HEK293 (cell line): Measurements from ENCODE around the gene THAP2.

Experiments used
- BCL6B ChIP-seq: fragments of 450-650 bp; formaldehyde crosslinking; IDR thresholded peaks from 2 replicates; pipeline ENCODE4 v1.5.1; 2017; ENCODE audit warnings: missing biosample characterization, missing genetic modification characterization
- CTCF ChIP-seq: fragments of 450-650 bp; formaldehyde crosslinking; IDR thresholded peaks from 2 replicates; pipeline ENCODE4 v1.5.1; 2016; ENCODE audit warnings: missing biosample characterization, missing genetic modification characterization
- EGR2 ChIP-seq: fragments of 450-650 bp; formaldehyde crosslinking; IDR thresholded peaks from 2 replicates; pipeline ENCODE4 v1.5.1; 2016; ENCODE audit warnings: low read depth, missing biosample characterization, missing genetic modification characterization
- FEZF1 ChIP-seq: fragments of 450-650 bp; formaldehyde crosslinking; IDR thresholded peaks from 2 replicates; pipeline ENCODE4 v1.5.1; 2016; ENCODE audit warnings: missing biosample characterization, missing genetic modification characterization
- HOXD13 ChIP-seq: sonication (generic); formaldehyde crosslinking; IDR thresholded peaks from 2 replicates; pipeline ENCODE4 v1.8.0; 2022; ENCODE audit warnings: missing genetic modification reagents, borderline replicate concordance
- KLF16 ChIP-seq: fragments of 450-650 bp; formaldehyde crosslinking; IDR thresholded peaks from 2 replicates; pipeline ENCODE4 v1.5.1; 2017; ENCODE audit warnings: missing biosample characterization, missing genetic modification characterization
- MZF1 ChIP-seq: fragments of 450-650 bp; formaldehyde crosslinking; IDR thresholded peaks from 2 replicates; pipeline ENCODE4 v1.5.1; 2017; ENCODE audit warnings: missing biosample characterization, missing genetic modification characterization, borderline replicate concordance
- PRDM1 ChIP-seq: fragments of 450-650 bp; formaldehyde crosslinking; IDR thresholded peaks from 2 replicates; pipeline ENCODE4; 2016; ENCODE audit warnings: missing biosample characterization, missing genetic modification characterization
- PRDM4 ChIP-seq: fragments of 450-650 bp; formaldehyde crosslinking; IDR thresholded peaks from 2 replicates; pipeline ENCODE4 v1.5.1; 2017; ENCODE audit warnings: missing biosample characterization, missing genetic modification characterization
- SALL2 ChIP-seq: fragments of 450-650 bp; formaldehyde crosslinking; IDR thresholded peaks from 2 replicates; pipeline ENCODE4 v1.5.0; 2017; ENCODE audit warnings: missing biosample characterization, mild to moderate bottlenecking, missing genetic modification characterization, borderline replicate concordance
- SETDB1 ChIP-seq: IDR thresholded peaks from one replicate; pipeline ENCODE4 v1.6.1; 2017; ENCODE audit warnings: mild to moderate bottlenecking, low read length, moderate library complexity, mixed read lengths; ENCODE audit not compliant: insufficient read length
- TCF7L2 ChIP-seq: IDR thresholded peaks from 2 replicates; pipeline ENCODE4 v1.6.1; 2011; ENCODE audit warnings: low read depth, mild to moderate bottlenecking, inconsistent platforms, low read length, moderate library complexity, borderline replicate concordance
- TRIM28 ChIP-seq: IDR thresholded peaks from 2 replicates; pipeline ENCODE4 v1.6.1; 2011; ENCODE audit warnings: low read length, control low read depth, borderline replicate concordance
- WT1 ChIP-seq: fragments of 450-650 bp; formaldehyde crosslinking; IDR thresholded peaks from 2 replicates; pipeline ENCODE4 v1.5.1; 2016; ENCODE audit warnings: missing biosample characterization, missing genetic modification characterization
- YY1 ChIP-seq: fragments of 450-650 bp; formaldehyde crosslinking; IDR thresholded peaks from 2 replicates; pipeline ENCODE4 v1.5.1; 2018; ENCODE audit warnings: missing biosample characterization, missing genetic modification characterization
- ZBTB7A ChIP-seq: fragments of 450-650 bp; formaldehyde crosslinking; IDR thresholded peaks from 2 replicates; pipeline ENCODE4 v1.5.1; 2016; ENCODE audit warnings: low read depth, missing biosample characterization, missing genetic modification characterization
- ZEB2 ChIP-seq: fragments of 450-650 bp; formaldehyde crosslinking; IDR thresholded peaks from 2 replicates; pipeline ENCODE4 v1.5.1; 2016; ENCODE audit warnings: missing biosample characterization, missing genetic modification characterization
- ZNF10 ChIP-seq: fragments of 450-650 bp; formaldehyde crosslinking; IDR thresholded peaks from 2 replicates; pipeline ENCODE4 v1.5.1; 2017; ENCODE audit warnings: missing biosample characterization, missing genetic modification characterization
- ZNF138 ChIP-seq: fragments of 450-650 bp; formaldehyde crosslinking; IDR thresholded peaks from 2 replicates; pipeline ENCODE4 v1.5.1; 2016; ENCODE audit warnings: missing biosample characterization, missing genetic modification characterization, borderline replicate concordance
- ZNF146 ChIP-seq: fragments of 450-650 bp; formaldehyde crosslinking; IDR thresholded peaks from 2 replicates; pipeline ENCODE4 v1.5.1; 2016; ENCODE audit warnings: missing biosample characterization, missing genetic modification characterization
- ZNF174 ChIP-seq: fragments of 450-650 bp; formaldehyde crosslinking; IDR thresholded peaks from 2 replicates; pipeline ENCODE4 v1.5.0; 2017; ENCODE audit warnings: missing biosample characterization, mild to moderate bottlenecking, missing genetic modification characterization
- ZNF202 ChIP-seq: fragments of 450-650 bp; formaldehyde crosslinking; IDR thresholded peaks from 2 replicates; pipeline ENCODE4 v1.5.1; 2016; ENCODE audit warnings: missing biosample characterization, missing genetic modification characterization, borderline replicate concordance
- ZNF223 ChIP-seq: fragments of 450-650 bp; formaldehyde crosslinking; IDR thresholded peaks from 2 replicates; pipeline ENCODE4 v1.5.1; 2016; ENCODE audit warnings: missing biosample characterization, missing genetic modification characterization
- ZNF23 ChIP-seq: fragments of 450-650 bp; formaldehyde crosslinking; IDR thresholded peaks from 2 replicates; pipeline ENCODE4 v1.5.1; 2016; ENCODE audit warnings: missing biosample characterization, missing genetic modification characterization, borderline replicate concordance
- ZNF274 ChIP-seq, 2 experiments: fragments of 200-500 bp in 1 of 2; fragments of 450-650 bp in 1 of 2; sonication (Bioruptor generic) in 1 of 2; formaldehyde crosslinking in 1 of 2; IDR thresholded peaks; 2 replicates each; pipeline versions ENCODE4 v1.5.1 to v1.6.1; 2014 to 2016; ENCODE audit warnings: borderline replicate concordance in 1 of 2, inconsistent platforms in 1 of 2, low read length in 1 of 2, missing biosample characterization in 1 of 2, missing genetic modification characterization in 1 of 2
- ZNF362 ChIP-seq: fragments of 450-650 bp; formaldehyde crosslinking; IDR thresholded peaks from 2 replicates; pipeline ENCODE4 v1.5.1; 2016; ENCODE audit warnings: missing biosample characterization, missing genetic modification characterization
- ZNF521 ChIP-seq: fragments of 450-650 bp; formaldehyde crosslinking; IDR thresholded peaks from 2 replicates; pipeline ENCODE4 v1.5.1; 2017; ENCODE audit warnings: missing biosample characterization, mild to moderate bottlenecking, missing genetic modification characterization
- ZNF529 ChIP-seq: fragments of 450-650 bp; formaldehyde crosslinking; IDR thresholded peaks from 2 replicates; pipeline ENCODE4 v1.5.1; 2017; ENCODE audit warnings: missing genetic modification characterization, missing biosample characterization; ENCODE audit not compliant: insufficient replicate concordance
- ZNF548 ChIP-seq: fragments of 450-650 bp; formaldehyde crosslinking; IDR thresholded peaks from 2 replicates; pipeline ENCODE4 v1.5.1; 2016; ENCODE audit warnings: missing biosample characterization, missing genetic modification characterization
- ZNF621 ChIP-seq: fragments of 450-650 bp; formaldehyde crosslinking; IDR thresholded peaks from 2 replicates; pipeline ENCODE4 v1.5.1; 2017; ENCODE audit warnings: missing biosample characterization, missing genetic modification characterization
- ZNF624 ChIP-seq: fragments of 450-650 bp; formaldehyde crosslinking; IDR thresholded peaks from 2 replicates; pipeline ENCODE4 v1.5.1; 2017; ENCODE audit warnings: missing biosample characterization, missing genetic modification characterization
- ZNF626 ChIP-seq: fragments of 450-650 bp; sonication (Bioruptor Pico); formaldehyde crosslinking; IDR thresholded peaks from 2 replicates; pipeline ENCODE4 v1.5.1; 2018; ENCODE audit warnings: missing biosample characterization, missing genetic modification characterization, inconsistent platforms
- ZNF768 ChIP-seq: fragments of 450-650 bp; formaldehyde crosslinking; IDR thresholded peaks from 2 replicates; pipeline ENCODE4 v1.5.1; 2018; ENCODE audit warnings: missing biosample characterization, mild to moderate bottlenecking, missing genetic modification characterization
- ZSCAN18 ChIP-seq: fragments of 450-650 bp; formaldehyde crosslinking; IDR thresholded peaks from 2 replicates; pipeline ENCODE4 v1.5.1; 2016; ENCODE audit warnings: missing biosample characterization, missing genetic modification characterization

Gene THAP2

GRCh38 chr12:71627438-71628002 is 36.6 kb upstream of the THAP2 start (continued):
- TF ChIP-seq ZNF548 (tag by site-specific recombination) = no peak
- TF ChIP-seq ZNF23 (tag by site-specific recombination) = no peak
- no peak for TF ChIP-seq CTCF
- no peak for TF ChIP-seq ZNF146
- TF ChIP-seq ZNF10 (tag by site-specific recombination) = no peak; the same call in 1 of the 2 replicates
- no peak for TF ChIP-seq ZNF274 (IDR thresholded peaks at IDR 0.05; ENCODE audit: low read length)
- no peak for TF ChIP-seq ZNF274 (tag by site-specific recombination; IDR thresholded peaks at IDR 0.05; ENCODE audit: borderline replicate concordance)
- TF ChIP-seq KLF16 (tag by site-specific recombination) = no peak
- TF ChIP-seq FEZF1 (tag by site-specific recombination) = peak; percentile 98
- no peak for TF ChIP-seq SALL2 (tag by site-specific recombination)
- peak; percentile 33; the same call in 1 of the 2 replicates for TF ChIP-seq MZF1 (tag by site-specific recombination)
- TF ChIP-seq ZNF624 (tag by site-specific recombination) = no peak
- no peak for TF ChIP-seq ZBTB7A (tag by site-specific recombination)
- TF ChIP-seq ZNF529 (tag by site-specific recombination) = no peak
- TF ChIP-seq TRIM28 = no peak
- TF ChIP-seq ZNF138 (tag by site-specific recombination) = no peak
- peak; percentile 90 for TF ChIP-seq ZEB2 (tag by site-specific recombination)
- TF ChIP-seq ZNF768 (tag by site-specific recombination) = no peak
- TF ChIP-seq PRDM4 (tag by site-specific recombination) = peak; percentile 78
- TF ChIP-seq ZSCAN18 (tag by site-specific recombination) = no peak
- no peak for TF ChIP-seq ZNF521 (tag by site-specific recombination)
- no peak for TF ChIP-seq TCF7L2
- peak; percentile 96 for TF ChIP-seq WT1 (tag by site-specific recombination)
- TF ChIP-seq ZNF174 (tag by site-specific recombination) = no peak
- TF ChIP-seq ZNF626 (tag by site-specific recombination) = no peak
- TF ChIP-seq PRDM1 (tag by site-specific recombination) = no peak
- TF ChIP-seq HOXD13 (CRISPR knock-in tag) = no peak
- no peak for TF ChIP-seq ZNF621 (tag by site-specific recombination)
- TF ChIP-seq ZNF362 = no peak; the same call in none of the 2 replicates
- TF ChIP-seq ZNF202 (tag by site-specific recombination) = no peak
- TF ChIP-seq BCL6B (tag by site-specific recombination) = no peak
- no peak for TF ChIP-seq SETDB1
- TF ChIP-seq YY1 = no peak
- TF ChIP-seq ZNF223 (tag by site-specific recombination) = no peak
- no peak for TF ChIP-seq EGR2 (tag by site-specific recombination)
